CD4-positive, alpha-beta memory T cell (primary cell): ENCODE measurements around the gene DDRGK1. TPM values are rescaled to one million over a fixed set of nuclear protein-coding genes. Genes with fewer than 3 reads are reported as not detected.
"Not testable (repeated sequence)": the region's sequence is repeated elsewhere in the genome, so short reads cannot be mapped to it uniquely, and the experiment has no call there.

Experiments used
- CTCF ChIA-PET: fragments of 350-600 bp; sonication (Branson Sonifier 250); formaldehyde crosslinking; loops from one replicate; lab custom pipeline; 2021; ENCODE audit warnings: inconsistent platforms; ENCODE audit not compliant: partially characterized antibody; lab: Charles Lee
- POLR2A ChIA-PET: fragments of 350-600 bp; sonication (Branson Sonifier 250); formaldehyde crosslinking; loops from one replicate; lab custom pipeline; 2021; ENCODE audit not compliant: partially characterized antibody; lab: Charles Lee
- DNase-seq, 5 donors: peaks; one replicate each; pipeline versions ENCODE4 v3.0.0 to v3.0.0-alpha.2; 2020 to 2022; ENCODE audit warnings: mixed read lengths in 1 of 5
- H3K27ac ChIP-seq: one replicate; pipeline ENCODE4 v1.7.0; 2013; ENCODE audit warnings: low read depth, low read length
- H3K27me3 ChIP-seq: 2 replicates; pipeline ENCODE4 v1.7.0; 2013; ENCODE audit warnings: mild to moderate bottlenecking, low read length, moderate library complexity; ENCODE audit not compliant: insufficient read depth
- H3K36me3 ChIP-seq: 2 replicates; pipeline ENCODE4 v1.7.0; 2013; ENCODE audit warnings: mild to moderate bottlenecking, low read length, moderate library complexity; ENCODE audit not compliant: insufficient read depth
- H3K4me1 ChIP-seq: 2 replicates; pipeline ENCODE4 v1.7.0; 2013; ENCODE audit warnings: mild to moderate bottlenecking, low read length, moderate library complexity; ENCODE audit not compliant: insufficient read depth
- H3K4me3 ChIP-seq, 2 donors: one replicate each; pipeline ENCODE4 v1.7.0; 2013; ENCODE audit warnings: low read length in 2 of 2, mild to moderate bottlenecking in 1 of 2
- H3K9me3 ChIP-seq, 2 donors: one replicate each; pipeline ENCODE4 v1.7.0; 2013; ENCODE audit warnings: low read length in 2 of 2, control low read depth in 1 of 2; ENCODE audit not compliant: control insufficient read depth in 1 of 2
- H3K27ac Mint-ChIP-seq, 7 donors: one replicate each; pipeline ENCODE4 v1.8.0; 2020 to 2021; ENCODE audit warnings: mixed read lengths in 7 of 7, mild to moderate bottlenecking in 6 of 7, inconsistent platforms in 3 of 7, moderate library complexity in 3 of 7
- H3K27me3 Mint-ChIP-seq, 2 donors: one replicate each; pipeline ENCODE4 v1.8.0; 2020 to 2021; ENCODE audit warnings: mixed read lengths in 2 of 2
- H3K36me3 Mint-ChIP-seq, 2 donors: one replicate each; pipeline ENCODE4 v1.8.0; 2020 to 2021; ENCODE audit warnings: mixed read lengths in 2 of 2, inconsistent platforms in 1 of 2, mild to moderate bottlenecking in 1 of 2
- H3K4me1 Mint-ChIP-seq, 4 donors: one replicate each; pipeline ENCODE4 v1.8.0; 2020 to 2021; ENCODE audit warnings: mixed read lengths in 4 of 4, mild to moderate bottlenecking in 1 of 4
- H3K4me3 Mint-ChIP-seq, 8 donors: one replicate each; pipeline ENCODE4 v1.8.0; 2020 to 2021; ENCODE audit warnings: mixed read lengths in 8 of 8, mild to moderate bottlenecking in 7 of 8, moderate library complexity in 6 of 8, inconsistent platforms in 3 of 8
- H3K9me3 Mint-ChIP-seq, 8 donors: one replicate each; pipeline ENCODE4 v1.8.0; 2020 to 2021; ENCODE audit warnings: mixed read lengths in 8 of 8, mild to moderate bottlenecking in 5 of 8, inconsistent platforms in 3 of 8, moderate library complexity in 1 of 8
- intact Hi-C: fragments of 100-400 bp; cut with micrococcal nuclease; formaldehyde crosslinking; loops from one replicate; pipeline ENCODE4 v1.15.1; 2023
- polyA plus RNA-seq, 2 donors: library from polyadenylated mRNA; unstranded; fragments of 300-500 nt; fragmentation: Illumina TruSeq; gene quantifications; one replicate each; pipeline ENCODE4 v1.2.3, GENCODE V29; 2021
- total RNA-seq, 2 experiments: library from RNA; stranded (reverse); gene quantifications; one replicate each; pipeline ENCODE4 v1.2.3, GENCODE V29; 2021

The DDRGK1 gene
- total and polyA plus RNA-seq, 4 experiments from 2014 or later: 35.2 to 61.0 (median 54.6) TPM

DNA sequence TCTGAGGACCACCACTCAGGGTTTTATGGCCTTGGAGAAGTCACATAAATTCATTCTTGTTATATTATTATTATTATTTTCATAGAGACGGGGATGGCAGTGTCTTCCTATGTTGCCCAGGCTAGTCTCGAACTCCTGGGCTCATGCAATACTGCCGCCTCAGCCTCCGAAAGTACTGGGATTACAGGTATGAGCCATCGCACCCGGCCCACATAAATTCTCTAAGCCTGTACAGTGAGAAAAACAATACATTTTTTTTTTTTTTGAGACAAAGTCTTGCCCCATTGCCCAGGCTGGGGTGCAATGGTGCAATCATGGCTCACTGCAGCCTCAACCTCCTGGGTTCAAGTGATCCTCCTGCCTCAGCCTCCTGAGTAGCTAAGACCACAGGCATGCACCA, 44.1 kb downstream of the DDRGK1 start:
- peaks cover 0 to 21% of the 10 kb centered on the region in 2 donors for H3K36me3 Mint-ChIP-seq
- intact Hi-C loops: no loop called here
- H3K9me3 Mint-ChIP-seq: peaks cover 0 to 3% (median 0%) of the 10 kb centered on the region in 8 donors
- no peaks in the 10 kb centered on the region for H3K27me3 Mint-ChIP-seq
- POLR2A ChIA-PET: interaction anchor here (1.0 to 4.5 kb wide), 13 partner anchors 12 to 495 kb away, joined by 3 to 29 read pairs (median 4); partner anchors contain the start of genes ITPA and SLC4A11
- H3K27ac Mint-ChIP-seq: peak overlapping the region in 2 of 7 donors; percentile 41 to 98
- Histone ChIP-seq H3K36me3 (no peaks in the 10 kb centered on the region), H3K9me3 (no peaks in the 10 kb centered on the region), H3K4me1 (peaks cover 42% of the 10 kb centered on the region), H3K27me3 (no peaks in the 10 kb centered on the region), H3K27ac (peak overlapping the region; percentile 91), H3K4me3 (peak overlapping the region in 1 of 2 donors; percentile 72)
- H3K4me3 Mint-ChIP-seq: peak overlapping the region; percentile 21 to 97 (median 46)
- DNase-seq: no peak
- CTCF ChIA-PET: interaction anchor here (1.2 to 1.6 kb wide), 4 partner anchors 11 to 59 kb away, joined by 3 to 9 read pairs (median 3); no protein-coding TSS in a partner anchor
- H3K4me1 Mint-ChIP-seq: peaks cover 34 to 50% (median 40%) of the 10 kb centered on the region in 4 donors

DNA sequence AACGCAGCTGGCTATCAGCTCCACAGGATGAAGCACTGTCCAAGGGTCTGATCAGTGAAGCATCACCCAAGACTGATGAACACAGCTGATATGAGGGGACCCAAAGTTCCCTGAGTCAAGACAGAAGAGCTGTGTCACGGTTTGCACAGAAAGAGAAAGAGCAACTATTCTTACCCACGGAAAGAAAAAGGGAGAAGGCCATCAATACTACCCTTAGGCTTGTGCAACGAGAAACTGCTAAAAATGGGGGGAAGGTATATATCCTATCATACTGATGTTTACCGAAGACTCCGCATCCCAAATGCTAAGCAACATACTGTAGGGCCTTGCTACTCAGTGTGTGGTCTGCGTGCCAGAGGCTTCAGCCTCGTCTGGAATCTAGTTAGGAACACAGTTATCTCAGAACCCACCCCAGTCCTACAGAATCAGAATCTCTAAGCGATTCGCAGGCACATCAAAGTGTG, 45.5 kb downstream of the DDRGK1 start:
- peak overlapping the region; percentile 72 to 98 for H3K4me3 ChIP-seq
- ChIA-PET POLR2A (interaction anchor here (1.0 to 4.5 kb wide), 10 partner anchors 9 to 66 kb away, joined by 3 to 29 read pairs (median 5); partner anchors contain the start of gene ITPA), CTCF (interaction anchor here (1.4 kb wide), 2 partner anchors 13 to 45 kb away, joined by 3 read pairs; no protein-coding TSS in a partner anchor)
- peaks cover 47% of the 10 kb centered on the region for H3K4me1 ChIP-seq
- Mint-ChIP-seq H3K9me3 (peaks cover 0 to 3% (median 0%) of the 10 kb centered on the region in 8 donors), H3K36me3 (peaks cover 2 to 24% of the 10 kb centered on the region in 2 donors), H3K4me1 (peaks cover 36 to 55% (median 47%) of the 10 kb centered on the region in 4 donors), H3K4me3 (peak overlapping the region; percentile 89 to 98 (median 96)), H3K27me3 (no peaks in the 10 kb centered on the region), H3K27ac (peak overlapping the region; percentile 95 to 99 (median 98))
- H3K27me3 ChIP-seq: no peaks in the 10 kb centered on the region
- H3K27ac ChIP-seq: peak overlapping the region; percentile 91
- H3K9me3 ChIP-seq: no peaks in the 10 kb centered on the region
- intact Hi-C loops: loop anchor here (1.0 kb wide), 2 partner anchors 14 to 45 kb away; partner anchors contain the start of genes DDRGK1 and LZTS3
- peak in 3 of 5 donors; percentile 15 to 34 (median 19) for DNase-seq
- H3K36me3 ChIP-seq: no peaks in the 10 kb centered on the region

DNA sequence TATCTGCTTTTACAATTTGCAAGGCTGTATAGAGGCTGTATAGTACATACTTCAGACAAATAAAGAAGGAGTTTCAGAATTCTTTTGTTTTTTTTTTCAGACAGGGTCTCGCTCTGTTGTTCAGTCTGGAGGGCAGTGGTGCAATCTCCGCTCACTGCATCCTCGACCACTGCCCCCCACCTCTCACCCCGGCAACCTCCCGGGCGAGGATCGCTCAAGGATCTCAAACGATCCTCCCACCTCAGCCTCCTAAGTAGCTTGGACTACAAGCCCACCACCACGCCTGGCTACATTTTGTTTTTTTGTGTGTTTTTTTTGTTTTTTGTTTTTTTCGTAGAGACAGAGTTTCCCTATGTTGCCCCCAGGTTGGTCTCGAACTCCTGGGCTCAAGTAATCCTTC, 46.7 kb downstream of the DDRGK1 start:
- Histone ChIP-seq H3K36me3 (no peaks in the 10 kb centered on the region), H3K27ac (peak overlapping the region; percentile 30), H3K9me3 (no peaks in the 10 kb centered on the region), H3K4me3 (peak overlapping the region; percentile 8 to 24), H3K4me1 (peaks cover 54% of the 10 kb centered on the region), H3K27me3 (no peaks in the 10 kb centered on the region)
- DNase-seq: no peak
- H3K36me3 Mint-ChIP-seq: peaks cover 8 to 32% of the 10 kb centered on the region in 2 donors
- peak overlapping the region; percentile 81 to 98 (median 82) for H3K27ac Mint-ChIP-seq
- peaks cover 43 to 66% (median 57%) of the 10 kb centered on the region in 4 donors for H3K4me1 Mint-ChIP-seq
- intact Hi-C loops: loop anchor here (1.0 kb wide), 1 partner anchor 40 kb away; no protein-coding TSS in a partner anchor
- no peaks in the 10 kb centered on the region for H3K27me3 Mint-ChIP-seq
- H3K4me3 Mint-ChIP-seq: peak overlapping the region; percentile 71 to 98 (median 82)
- ChIA-PET POLR2A (interaction anchor here (0.7 to 4.5 kb wide), 15 partner anchors 13 to 506 kb away, joined by 3 to 29 read pairs (median 3); partner anchors contain the start of genes ITPA, LZTS3, MRPS26 and NOP56), CTCF (interaction anchor here (1.0 to 1.9 kb wide), 7 partner anchors 10 to 159 kb away, joined by 3 to 9 read pairs (median 5); no protein-coding TSS in a partner anchor)
- peaks cover 0 to 3% (median 0%) of the 10 kb centered on the region in 8 donors for H3K9me3 Mint-ChIP-seq

DNA sequence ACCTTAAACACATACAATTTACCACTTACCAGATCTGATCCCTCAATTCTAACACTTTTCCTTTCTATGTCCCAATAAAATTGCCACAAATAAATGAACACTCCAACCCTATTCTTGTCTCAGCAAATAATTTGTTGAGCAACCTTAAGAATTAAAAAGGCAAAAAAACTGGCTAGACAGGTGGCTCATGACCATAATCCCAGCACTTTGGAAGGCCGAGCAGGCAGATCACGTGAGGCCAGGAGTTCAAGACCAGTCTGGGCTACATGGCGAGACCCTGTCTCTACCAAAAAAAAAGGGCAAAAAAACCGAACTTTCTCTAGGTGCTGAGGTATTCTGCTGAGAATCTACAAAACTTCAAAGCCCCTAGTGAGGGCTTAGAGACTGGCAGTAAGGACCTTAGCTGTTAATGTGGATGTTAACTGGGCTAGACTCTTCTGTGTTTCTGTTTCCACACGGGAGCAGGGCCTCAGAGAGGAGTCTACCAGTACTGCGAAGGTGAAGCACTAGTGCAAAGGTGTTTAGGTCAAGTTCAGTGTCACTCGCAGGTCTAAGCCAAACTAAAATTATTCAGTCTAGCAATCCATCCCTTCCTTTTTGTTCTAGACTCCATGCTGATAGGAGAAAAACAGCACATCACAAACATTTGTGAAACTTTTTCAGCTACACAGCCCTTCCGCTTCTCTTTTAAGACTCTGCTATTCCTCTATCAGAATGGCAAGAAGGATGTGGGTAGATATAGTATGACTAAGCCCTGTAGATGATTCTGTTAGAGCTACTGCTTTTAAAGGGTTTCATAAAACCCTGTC, 47.5 kb downstream of the DDRGK1 start:
- Histone ChIP-seq H3K4me1 (peaks cover 54% of the 10 kb centered on the region), H3K36me3 (no peaks in the 10 kb centered on the region), H3K9me3 (no peaks in the 10 kb centered on the region), H3K27ac (peak overlapping the region; percentile 30), H3K27me3 (no peaks in the 10 kb centered on the region), H3K4me3 (peak overlapping the region; percentile 8 to 24)
- CTCF ChIA-PET: interaction anchor here (1.0 to 1.9 kb wide), 7 partner anchors 9 to 159 kb away, joined by 3 to 9 read pairs (median 5); no protein-coding TSS in a partner anchor
- intact Hi-C loops: loop anchor here (1.0 kb wide), 1 partner anchor 39 kb away; no protein-coding TSS in a partner anchor
- POLR2A ChIA-PET: interaction anchor here (0.7 to 4.5 kb wide), 17 partner anchors 10 to 505 kb away, joined by 3 to 29 read pairs (median 4); partner anchors contain the start of genes ITPA, LZTS3, MRPS26 and NOP56
- Mint-ChIP-seq H3K4me3 (peak overlapping the region; percentile 71 to 98 (median 82)), H3K4me1 (peaks cover 47 to 73% (median 64%) of the 10 kb centered on the region in 4 donors), H3K27me3 (no peaks in the 10 kb centered on the region), H3K27ac (peak overlapping the region; percentile 82 to 98 (median 83)), H3K9me3 (peaks cover 0 to 3% (median 0%) of the 10 kb centered on the region in 8 donors), H3K36me3 (peaks cover 8 to 36% of the 10 kb centered on the region in 2 donors)
- peak in 4 of 5 donors; percentile 32 to 62 (median 41) for DNase-seq

DNA sequence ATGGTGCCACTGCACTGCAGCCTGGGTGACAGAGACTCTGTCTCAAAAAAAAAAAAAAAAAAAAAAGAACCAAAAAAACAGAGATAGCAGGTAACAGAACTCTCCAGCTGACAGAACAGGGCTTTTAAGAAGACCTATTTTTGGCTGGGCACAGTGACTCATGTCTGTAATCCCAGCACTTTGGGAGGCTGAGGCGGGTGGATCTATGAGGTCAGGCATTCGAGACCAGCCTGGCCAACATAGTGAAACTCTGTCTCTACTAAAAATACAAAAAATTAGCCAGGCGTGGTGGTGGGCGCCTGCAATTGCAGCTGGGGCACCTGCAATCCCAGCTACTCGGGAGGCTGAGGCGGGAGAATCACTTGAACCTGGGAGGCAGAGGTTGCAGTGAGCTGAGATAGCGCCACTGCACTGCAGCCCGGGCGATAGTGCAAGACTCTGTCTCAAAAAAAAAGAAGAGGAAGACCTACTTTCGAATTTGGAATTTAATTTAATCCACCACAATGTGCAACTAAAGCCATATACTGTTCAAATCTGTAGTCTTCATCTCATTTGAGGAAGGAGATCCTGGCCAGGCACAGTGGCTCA, 52.3 kb downstream of the DDRGK1 start:
- peaks cover 32 to 63% of the 10 kb centered on the region in 2 donors for H3K36me3 Mint-ChIP-seq
- peaks cover 16% of the 10 kb centered on the region for H3K36me3 ChIP-seq
- CTCF ChIA-PET: interaction anchor here (0.9 kb wide), 1 partner anchor 67 kb away, joined by 3 read pairs; no protein-coding TSS in a partner anchor
- H3K27me3 Mint-ChIP-seq, H3K9me3 ChIP-seq, H3K9me3 Mint-ChIP-seq, H3K4me3 ChIP-seq, DNase-seq, H3K27ac ChIP-seq, intact Hi-C loops, H3K27me3 ChIP-seq, POLR2A ChIA-PET: not testable (repeated sequence)
- H3K4me3 Mint-ChIP-seq: peak overlapping the region in 2 of 8 donors; percentile 36 to 39
- H3K4me1 Mint-ChIP-seq: peaks cover 45 to 82% (median 67%) of the 10 kb centered on the region in 4 donors
- peak overlapping the region in 4 of 7 donors; percentile 19 to 70 (median 46) for H3K27ac Mint-ChIP-seq
- peaks cover 46% of the 10 kb centered on the region for H3K4me1 ChIP-seq

DNA sequence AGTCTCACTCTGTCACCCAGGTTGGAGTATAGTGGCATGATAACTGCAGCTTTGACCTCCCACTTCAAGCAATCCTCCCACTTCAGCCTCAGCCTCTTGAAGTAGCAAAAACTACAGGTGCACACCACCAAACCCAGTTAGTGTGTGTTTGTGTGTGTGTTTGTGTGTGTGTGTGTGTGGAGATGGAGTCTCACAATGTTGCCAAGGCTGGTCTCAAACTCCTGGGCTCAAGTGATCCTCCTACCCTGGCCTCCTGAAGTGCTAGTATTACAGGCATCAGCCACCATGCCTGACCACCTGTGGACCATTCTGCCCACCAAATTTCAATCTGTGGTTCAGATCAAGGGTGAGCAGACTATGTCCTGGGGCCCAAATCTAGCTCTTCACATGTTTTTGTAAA, 53.6 kb downstream of the DDRGK1 start:
- H3K4me1 Mint-ChIP-seq: peaks cover 36 to 80% (median 61%) of the 10 kb centered on the region in 4 donors
- H3K27ac ChIP-seq: no peak overlapping the region
- H3K27me3 ChIP-seq: no peaks in the 10 kb centered on the region
- peaks cover 38 to 67% of the 10 kb centered on the region in 2 donors for H3K36me3 Mint-ChIP-seq
- intact Hi-C loops: no loop called here
- DNase-seq: no peak
- H3K4me1 ChIP-seq: peaks cover 33% of the 10 kb centered on the region
- no peaks in the 10 kb centered on the region for H3K9me3 ChIP-seq
- H3K4me3 Mint-ChIP-seq: no peak overlapping the region
- POLR2A ChIA-PET: interaction anchor here (1.4 kb wide), 1 partner anchor 8 kb away, joined by 4 read pairs; the partner anchor contains the start of genes FASTKD5 and UBOX5
- no peaks in the 10 kb centered on the region for H3K9me3 Mint-ChIP-seq
- peak overlapping the region in 5 of 7 donors; percentile 48 to 89 (median 66) for H3K27ac Mint-ChIP-seq
- no peaks in the 10 kb centered on the region for H3K27me3 Mint-ChIP-seq
- peaks cover 23% of the 10 kb centered on the region for H3K36me3 ChIP-seq
- no peak overlapping the region for H3K4me3 ChIP-seq
- CTCF ChIA-PET: no interaction called here
